HG02759 (cell line): ENCODE results near the gene FBXO45.
"Not testable (repeated sequence)": the region's sequence is repeated elsewhere in the genome, so short reads cannot be mapped to it uniquely, and the experiment has no call there.

Experiments
- ATAC-seq: cut with Tn5 transposase; IDR thresholded peaks from one replicate; pipeline ENCODE4 v1.9.1; 2021; ENCODE audit warnings: mild to moderate bottlenecking, moderate library complexity; ENCODE audit not compliant: unreplicated experiment

The FBXO45 gene

DNA sequence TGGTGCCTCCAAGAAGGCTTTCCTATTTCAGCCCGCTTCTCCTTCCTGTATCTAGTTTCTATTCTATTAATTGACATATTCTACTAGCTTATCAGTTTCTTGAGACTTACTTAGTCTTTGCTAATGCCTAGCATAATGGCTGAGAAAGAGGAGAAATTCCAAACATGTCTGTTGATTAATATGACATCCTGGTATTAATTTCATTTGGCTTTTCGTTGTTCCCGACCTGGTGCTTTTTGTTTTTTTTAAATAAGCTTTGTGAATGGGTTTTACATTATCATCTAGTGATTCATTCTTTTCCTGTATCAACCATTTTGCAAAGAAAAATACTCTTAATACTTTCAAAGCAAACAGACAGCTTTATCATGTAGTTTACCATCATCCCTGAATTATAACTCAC is 13.2 kb upstream of the FBXO45 start:
- no peak for ATAC-seq

DNA sequence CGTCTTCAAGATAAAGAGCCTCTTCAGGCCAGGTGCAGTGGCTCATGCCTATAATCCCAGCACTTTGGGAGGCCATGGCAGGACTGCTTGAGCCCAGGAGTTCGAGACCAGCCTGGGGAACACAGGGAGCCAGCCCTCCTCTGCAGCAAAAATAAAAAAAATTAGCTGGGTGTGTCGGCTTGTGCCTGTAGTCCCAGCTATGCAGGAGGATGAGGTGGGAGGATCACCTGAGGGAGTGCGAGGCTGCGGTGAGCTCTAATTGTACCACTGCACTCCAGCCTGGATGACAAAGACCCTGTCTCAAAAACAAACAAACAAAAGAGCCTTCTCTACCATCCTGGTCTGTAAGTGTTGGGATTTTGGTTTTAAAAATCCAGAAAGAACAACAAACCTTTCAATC is 11.2 kb upstream of the FBXO45 start:
- ATAC-seq: no peak

DNA sequence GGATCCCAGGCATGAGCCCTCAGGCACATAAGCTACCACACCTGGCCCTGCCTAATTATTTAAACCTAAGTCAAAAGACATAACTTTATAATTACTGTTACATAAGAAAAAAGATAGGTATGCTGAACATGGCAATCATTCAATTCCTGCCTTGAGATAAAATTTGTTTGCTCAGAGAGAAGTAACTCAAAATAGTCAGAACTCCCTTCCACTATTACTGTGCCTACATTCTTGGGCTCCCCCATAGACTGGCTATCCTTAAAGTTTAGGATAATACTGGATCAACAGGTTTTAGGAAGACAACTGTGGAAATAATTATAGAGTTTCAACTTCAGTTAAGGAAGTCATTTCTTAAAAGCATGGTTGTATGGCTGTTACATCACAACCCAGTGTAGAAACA is 10.0 kb upstream of the FBXO45 start:
- no peak for ATAC-seq

DNA sequence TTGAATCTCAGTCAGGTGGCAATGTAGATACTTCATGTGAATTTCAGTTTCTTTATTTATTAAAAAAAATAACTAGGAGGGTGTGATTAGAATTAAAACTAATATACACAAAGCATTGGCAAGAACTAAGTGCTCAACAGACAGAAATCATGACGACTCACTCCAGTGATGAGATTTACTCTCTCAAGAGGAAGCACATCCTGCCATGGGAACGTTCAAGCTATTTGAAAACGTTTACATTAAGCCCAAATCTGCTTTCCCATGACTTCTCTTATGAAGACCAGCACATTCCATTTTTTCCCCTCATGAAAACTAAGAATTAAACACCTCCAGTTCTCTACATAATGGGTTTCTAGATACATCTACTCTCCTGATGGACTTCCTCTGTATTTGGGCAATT is 8.6 kb upstream of the FBXO45 start:
- no peak for ATAC-seq

DNA sequence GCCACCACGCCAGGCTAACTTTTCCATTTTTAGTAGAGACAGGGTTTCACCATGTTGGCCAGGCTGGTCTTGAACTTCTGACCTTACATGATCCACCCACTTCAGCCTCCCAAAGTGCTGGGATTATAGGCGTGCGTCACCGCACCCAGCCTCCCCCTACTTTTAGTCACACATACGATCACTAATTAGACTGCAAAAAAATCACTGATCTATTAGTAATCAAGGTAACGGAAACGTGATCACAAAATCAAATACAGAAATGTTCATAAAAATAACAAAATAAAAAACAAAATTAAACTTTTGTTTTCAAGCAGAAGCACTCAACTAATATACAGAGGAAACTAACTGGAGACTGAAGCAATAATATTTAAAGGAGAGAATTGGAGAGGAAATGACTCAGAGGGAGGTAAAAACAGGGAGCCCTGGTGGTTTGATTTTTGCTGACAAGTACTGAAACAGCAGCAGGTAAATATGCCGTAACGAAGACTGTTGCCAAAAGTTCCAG is 4.7 kb upstream of the FBXO45 start:
- ATAC-seq: no peak

DNA sequence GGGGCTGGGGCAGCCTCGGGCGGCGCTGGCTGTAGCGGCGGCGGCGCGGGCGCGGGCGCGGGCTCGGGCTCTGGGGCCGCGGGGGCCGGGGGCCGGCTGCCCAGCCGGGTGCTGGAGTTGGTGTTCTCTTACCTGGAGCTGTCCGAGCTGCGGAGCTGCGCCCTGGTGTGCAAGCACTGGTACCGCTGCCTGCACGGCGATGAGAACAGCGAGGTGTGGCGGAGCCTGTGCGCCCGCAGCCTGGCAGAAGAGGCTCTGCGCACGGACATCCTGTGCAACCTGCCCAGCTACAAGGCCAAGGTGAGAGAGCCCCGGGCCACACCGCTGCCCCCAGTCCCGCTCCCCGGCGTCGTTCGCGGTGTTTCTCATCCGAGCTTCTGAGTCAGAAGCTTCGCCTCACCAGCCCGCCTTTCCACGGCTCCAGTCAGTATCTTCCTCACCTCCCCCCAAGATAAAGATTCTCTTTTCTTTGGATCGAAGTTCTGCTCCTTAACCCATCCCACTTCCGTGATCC is 600 bp downstream of the FBXO45 start:
- ATAC-seq: peak; percentile 39

DNA sequence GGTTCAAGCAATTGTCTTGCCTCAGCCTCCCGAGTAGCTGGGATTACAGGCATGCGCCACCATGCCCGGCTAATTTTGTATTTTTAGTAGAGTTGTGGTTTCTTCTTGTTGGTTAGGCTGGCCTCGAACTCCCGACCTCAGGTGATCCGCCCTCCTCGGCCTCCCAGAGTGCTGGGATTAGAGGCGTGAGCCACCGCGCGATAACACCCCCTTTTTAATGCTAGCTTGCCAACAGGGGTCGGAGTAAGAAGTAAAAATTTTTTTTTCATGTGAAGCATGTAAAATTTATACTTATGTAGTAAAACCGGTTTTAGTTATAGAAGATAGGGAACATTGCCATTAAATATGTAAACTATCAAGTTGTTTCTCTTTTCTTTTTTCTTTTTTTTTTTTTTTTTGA is 1.9 kb downstream of the FBXO45 start:
- not testable (repeated sequence) for ATAC-seq

DNA sequence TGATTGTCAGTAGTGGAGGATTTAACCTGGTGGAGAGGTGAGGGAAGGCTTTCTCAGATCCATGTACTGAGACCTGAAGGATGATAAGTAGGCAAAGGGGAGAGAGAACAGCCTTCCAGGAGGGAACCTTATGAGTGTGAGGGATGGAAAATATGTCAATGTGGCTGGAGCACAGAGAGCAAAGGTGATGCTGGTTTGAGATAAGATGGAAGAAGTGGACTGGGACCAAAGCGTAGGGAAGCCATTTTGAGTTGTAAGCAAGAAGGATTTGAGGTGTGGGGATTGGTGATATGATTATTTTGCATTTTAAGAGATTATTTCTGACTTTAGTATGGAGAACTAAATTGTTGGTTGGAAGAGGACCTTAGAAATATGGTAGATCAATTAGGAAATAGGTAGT is 3.9 kb downstream of the FBXO45 start:
- no peak for ATAC-seq

DNA sequence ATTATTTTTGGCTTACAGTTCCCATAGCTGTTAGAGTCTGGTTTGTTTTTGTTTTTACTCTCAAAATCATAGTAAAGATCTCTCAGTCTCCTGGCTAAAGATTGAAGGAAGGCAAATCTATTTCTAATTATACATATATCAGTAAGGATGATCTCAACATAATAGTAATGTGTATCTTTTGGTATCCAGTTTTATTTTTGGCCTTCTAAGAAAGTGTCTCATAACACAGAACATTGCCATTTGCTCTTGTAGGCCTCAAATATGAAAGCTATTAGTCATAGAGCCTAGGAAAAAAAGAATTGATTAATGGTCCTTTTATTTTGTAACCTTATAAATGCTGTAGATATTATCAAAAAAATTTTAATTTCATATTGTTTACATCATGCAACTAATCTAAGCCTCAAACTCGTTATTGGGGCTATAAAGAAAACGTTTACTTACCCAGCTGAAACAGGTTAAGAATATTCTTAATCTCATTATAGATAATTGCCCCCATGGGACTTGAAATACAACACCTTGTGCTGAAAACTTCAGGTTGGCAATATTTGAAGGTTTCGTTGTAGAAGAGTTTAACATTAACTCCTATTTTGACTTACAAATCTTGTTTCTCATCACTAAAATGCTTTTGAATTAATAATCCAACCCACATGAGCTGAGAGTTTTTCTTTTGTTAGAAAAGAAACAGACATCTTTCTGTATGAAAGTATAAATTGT is 16.7 kb downstream of the FBXO45 start:
- ATAC-seq: no peak

DNA sequence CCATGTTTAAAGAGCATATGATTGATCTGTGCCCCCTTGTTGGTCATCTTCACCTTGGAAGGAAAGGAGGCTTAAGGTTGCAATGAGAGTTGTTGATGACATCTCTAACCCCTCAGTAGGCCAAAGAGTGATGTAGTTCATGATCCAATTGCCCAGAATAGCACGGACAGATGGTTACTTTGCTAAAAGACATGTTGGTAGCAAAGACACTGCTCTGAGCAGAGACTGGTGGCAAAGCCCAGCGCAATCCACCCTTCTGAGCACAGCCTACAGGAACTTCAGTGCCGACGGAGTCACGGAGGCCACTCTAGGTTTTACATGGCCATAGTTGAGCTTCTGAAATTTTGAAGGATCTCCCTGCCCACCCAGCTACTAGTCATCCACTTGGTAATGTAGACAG is 21.8 kb downstream of the FBXO45 start:
- no peak for ATAC-seq

DNA sequence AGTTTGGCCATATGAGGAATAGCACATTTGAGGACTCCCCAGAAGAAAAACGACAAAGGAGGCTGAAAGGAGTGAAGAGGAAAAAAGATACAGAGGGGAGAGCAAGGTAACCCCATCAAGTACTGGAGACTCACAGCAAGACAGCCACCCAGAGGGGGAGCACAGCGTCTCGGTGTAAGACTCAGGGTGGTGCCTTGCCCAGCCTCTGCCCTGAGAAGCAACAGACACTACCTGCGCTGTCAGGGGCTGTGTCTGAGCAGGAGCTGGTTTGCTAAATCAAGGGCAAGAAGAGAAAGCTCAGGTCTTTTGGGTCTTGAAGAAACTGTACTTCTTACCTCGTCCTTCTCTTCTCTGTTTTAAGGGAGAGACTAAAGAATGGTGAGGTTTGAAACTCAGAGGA is 27.9 kb downstream of the FBXO45 start:
- ATAC-seq: no peak

DNA sequence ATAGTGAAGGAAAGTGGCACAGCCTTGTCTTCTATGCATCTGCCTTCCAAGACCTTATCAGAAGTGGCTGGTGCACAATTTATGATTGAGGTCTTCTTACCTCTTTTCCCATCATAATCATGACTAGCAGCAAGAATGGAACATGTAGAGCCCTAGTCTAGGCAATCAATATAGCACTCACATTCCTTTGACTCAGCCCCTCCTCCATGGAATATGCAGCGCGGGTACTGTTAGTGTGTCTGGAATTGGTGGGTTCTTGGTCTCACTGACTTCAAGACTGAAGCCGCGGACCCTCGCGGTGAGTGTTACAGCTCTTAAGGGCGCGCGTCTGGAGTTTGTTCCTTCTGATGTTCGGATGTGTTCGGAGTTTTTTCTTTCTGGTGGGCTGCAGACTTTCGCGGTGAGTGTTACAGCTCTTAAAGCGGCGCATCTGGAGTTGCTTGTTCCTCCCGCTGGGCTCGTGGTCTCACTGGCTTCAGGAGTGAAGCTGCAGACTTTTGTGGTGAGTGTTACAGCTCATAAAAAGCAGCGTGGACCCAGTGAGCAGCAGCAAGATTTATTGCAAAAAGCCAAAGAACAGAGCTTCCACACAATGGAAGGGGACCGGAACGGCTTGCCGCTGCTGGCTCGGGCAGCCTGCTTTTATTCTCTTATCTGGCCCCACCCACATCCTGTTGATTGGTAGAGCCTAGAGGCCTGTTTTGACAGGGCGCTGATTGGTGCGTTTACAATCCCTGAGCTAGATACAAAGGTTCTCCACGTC is 29.7 kb downstream of the FBXO45 start:
- ATAC-seq: not testable (repeated sequence)

DNA sequence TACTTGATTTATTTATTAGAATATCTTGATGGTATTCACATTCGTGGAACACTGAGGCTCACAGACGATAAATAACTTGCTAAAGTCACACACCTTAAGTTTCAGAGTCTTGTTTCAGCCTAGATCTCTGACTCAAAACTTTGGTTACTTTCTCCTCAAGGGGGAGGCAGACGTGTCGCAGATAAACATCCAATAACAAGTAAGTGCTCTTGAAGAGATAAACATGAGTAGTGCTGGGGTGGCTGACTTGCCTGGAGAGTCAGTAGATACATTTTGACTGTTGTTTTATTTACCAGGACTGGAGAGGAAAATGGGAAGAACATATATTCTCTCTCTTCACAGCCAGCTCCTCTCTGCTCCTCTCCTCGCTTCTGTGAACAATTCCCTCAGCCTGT is 31.3 kb downstream of the FBXO45 start:
- no peak for ATAC-seq

DNA sequence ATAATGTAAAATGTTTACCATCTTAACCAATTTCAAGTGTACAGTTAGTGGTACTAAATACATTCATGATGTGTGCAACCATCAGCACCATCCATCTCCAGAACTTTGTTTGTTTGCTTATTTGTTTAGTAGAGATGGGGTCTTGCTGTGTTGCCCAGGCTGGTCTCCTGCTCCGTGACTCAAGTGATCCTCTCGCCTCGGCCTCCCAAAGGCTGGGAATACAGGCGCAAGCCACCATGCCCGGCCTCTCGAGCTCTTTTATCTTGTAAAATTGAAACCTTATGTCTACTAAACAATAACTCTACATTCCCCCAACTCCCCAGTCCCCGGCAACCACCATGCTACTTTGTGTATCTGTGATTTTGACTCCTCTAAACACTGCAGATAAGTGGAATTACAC is 31.9 kb downstream of the FBXO45 start:
- ATAC-seq: no peak

DNA sequence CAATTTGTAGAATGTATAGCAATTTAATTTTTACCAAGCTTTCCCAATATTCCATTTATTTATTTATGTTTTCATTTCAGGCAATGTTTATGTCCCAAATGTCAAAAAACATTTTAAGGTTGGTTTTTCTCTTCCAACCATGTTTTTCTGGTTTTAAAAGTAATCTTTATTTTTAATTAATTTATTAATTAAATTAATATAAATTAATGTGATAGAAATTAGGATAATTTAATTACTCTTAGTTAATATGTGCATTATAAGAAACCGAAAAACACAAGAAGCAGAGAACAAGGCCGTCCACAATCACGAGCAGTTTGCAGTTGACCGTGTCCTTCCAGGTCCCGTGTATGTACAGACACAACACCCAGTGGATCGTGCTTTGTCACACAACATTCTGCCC is 34.2 kb downstream of the FBXO45 start:
- ATAC-seq: no peak

DNA sequence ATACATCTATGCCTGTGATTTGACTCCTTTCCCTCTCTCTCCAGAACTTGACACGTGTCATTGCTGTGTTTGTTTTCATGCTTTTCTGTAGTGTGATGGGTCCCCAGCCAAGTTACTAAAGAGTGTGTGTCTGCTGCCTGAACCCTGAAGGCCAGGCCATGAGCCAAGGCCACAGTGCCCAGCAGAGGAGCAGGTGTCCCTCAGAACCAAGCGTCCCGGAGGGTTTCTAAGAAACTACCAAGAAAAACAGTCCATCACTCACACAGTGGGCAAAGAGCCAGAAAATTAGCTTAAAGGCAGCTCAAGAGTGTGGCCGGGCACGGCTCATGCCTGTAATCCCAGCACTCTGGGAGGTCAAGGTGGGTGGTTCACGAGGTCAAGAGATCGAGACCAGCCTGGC is 35.2 kb downstream of the FBXO45 start:
- no peak for ATAC-seq

DNA sequence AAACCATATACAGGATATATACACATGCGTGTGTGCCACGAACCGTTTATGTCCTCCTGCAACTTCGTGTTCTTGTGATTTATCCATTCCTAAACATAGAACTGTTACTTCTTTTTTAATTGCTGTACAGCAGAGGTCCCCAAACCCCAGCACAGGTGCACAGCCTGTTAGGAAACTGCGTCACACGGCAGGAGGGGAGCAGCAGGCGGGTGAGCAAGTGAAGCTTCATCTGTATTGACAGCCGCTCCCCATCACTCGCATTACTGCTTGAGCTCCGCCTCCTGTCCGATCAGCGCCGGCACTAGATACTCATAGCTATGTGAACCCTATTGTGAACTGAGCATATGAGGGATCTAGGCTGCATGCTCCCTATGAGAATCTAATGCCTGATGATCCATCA is 36.1 kb downstream of the FBXO45 start:
- no peak for ATAC-seq

DNA sequence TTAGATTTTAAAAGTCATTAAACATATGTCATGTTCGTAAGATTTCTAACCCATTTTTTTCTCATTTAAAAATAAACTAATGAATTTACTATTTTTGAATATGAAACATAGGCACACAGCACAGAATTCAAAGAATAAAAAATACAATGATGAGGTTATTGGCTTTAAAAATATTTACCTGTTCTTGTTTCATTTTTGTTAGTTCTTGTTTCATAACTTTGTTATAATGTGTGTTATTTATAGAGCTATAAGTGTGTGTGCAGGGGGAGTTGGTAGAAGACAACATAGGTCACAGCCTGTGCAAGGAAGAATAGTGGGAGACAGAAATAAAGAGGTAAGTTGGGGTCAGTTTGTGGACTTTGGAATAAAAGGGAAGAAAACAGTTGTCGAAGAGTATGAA is 40.2 kb downstream of the FBXO45 start:
- no peak for ATAC-seq

DNA sequence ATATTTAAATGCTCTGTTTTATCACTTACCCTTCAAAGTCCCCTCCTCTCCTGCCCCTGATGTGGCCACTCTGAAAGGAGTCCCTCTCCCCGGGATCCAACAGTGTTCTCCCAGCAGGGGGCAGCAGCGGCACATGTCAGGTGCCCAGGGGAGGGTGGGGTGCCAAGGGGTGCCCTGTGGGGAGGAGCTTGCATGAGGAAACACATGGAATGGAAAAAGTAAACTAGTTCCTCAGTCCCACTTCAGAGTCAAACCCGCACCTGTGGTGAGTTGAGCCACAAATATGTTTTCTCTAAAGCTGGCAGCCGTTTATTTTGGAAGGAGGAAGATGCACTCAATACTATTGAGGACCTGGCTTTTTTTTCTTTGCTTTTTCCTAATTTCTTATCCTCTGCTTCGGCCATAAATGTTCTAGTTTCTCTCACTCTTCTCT is 40.9 kb downstream of the FBXO45 start:
- no peak for ATAC-seq

DNA sequence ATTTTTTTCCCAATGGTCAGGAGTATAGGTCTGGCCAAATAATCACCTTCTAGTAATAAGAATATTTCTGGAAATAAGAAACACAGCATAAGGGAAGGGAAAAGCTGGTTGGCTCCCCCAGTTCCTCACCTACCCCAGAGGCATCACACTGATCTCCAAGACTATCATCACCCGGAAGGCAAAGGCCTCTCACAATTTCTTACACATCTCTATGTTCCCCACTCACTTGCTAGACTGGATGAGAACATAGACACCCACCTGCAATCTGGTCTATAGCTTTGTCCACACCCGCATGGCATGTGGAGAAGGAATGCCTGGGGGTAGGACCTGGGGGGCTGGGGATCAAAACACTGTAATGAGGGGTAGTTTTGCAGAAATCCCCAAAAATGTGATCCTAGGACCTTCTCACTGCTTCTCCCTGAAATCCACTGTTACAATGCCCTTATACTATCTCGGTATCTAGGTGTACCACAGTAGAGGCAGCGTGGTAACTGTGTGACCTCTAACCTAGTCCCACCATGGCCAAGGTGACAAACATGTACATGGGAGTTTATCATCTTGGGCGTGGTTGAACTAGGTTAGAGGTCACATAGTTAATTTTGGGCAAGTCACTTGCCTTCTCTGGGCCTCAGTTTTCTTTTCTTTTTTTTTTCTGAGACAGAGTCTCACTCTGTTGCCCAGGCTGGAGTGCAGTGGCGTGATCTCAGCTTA is 41.5 kb downstream of the FBXO45 start:
- no peak for ATAC-seq

DNA sequence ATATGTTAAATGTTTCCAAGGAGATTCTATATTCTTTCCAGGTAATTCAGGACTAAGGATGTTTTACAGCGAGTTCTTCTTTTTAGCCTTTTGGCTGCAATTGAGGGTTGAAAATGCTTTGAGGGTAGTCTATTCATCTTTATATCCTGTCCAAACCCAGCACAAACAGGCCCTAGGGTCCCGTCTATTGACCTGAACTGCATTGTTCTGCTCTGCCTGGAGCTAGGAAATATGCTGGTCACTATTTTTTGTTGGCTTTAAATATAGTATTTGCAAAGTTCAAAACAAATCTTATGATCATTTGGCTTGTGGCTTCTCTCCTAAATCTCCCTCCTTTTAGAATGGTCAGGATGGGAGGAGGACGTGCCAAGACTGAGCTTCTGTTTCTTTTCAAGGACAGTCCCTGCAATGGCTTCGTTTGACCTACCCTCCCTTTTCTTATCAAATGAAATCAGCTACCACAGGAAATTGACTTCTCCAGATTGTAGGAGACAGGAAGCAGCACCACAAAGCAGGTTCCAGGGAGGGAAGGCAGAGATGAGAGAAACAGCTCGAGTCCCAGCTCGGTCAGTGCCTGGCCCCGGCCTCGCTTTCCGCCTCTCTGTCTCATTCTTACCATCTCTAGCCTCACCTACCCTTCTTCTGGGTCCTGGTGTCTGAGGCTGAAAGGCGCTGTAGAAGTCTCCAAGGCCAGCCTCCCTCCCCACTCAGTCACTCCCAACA is 43.5 kb downstream of the FBXO45 start:
- no peak for ATAC-seq
